HepG2 (cell line): Measurements from ENCODE around the gene MLC1. TPM values are rescaled to one million over a fixed set of nuclear protein-coding genes. Genes with fewer than 3 reads are reported as not detected.

Experiments
- ATAC-seq: fragments of 200-7000 bp; cut with Tn5 transposase; 3 replicates; pipeline ENCODE4 v1.9.1; 2020; ENCODE audit warnings: mild to moderate bottlenecking, moderate library complexity
- BruUV-seq: library from RNA; stranded (reverse); fragments of 400-500 nt; replicated peaks from 2 replicates; lab custom pipeline; 2021; lab: Mats Ljungman, UMichigan
- CTCF ChIA-PET: fragments of 300-600 bp; formaldehyde crosslinking; extraction: SDS; loops from one replicate; lab custom pipeline; 2021; ENCODE audit warnings: low total read pairs, inconsistent platforms, low intra/inter-chr PET ratio; lab: Yijun Ruan, JAX
- POLR2A ChIA-PET: fragments of 350-600 bp; sonication (Branson Sonifier 250); formaldehyde crosslinking; loops from one replicate; lab custom pipeline; 2020; ENCODE audit warnings: antibody characterized with exemption, inconsistent platforms; lab: Yijun Ruan, JAX
- DNase-seq: peaks from one replicate; pipeline ENCODE4 v3.0.0-alpha.2; 2015; ENCODE audit warnings: low spot score
- FAIRE-seq: peaks from 3 replicates; lab custom pipeline; 2011; peaks lifted over from hg19 to GRCh38; lab: Jason Lieb, UNC
- H2AFZ ChIP-seq: one replicate; pipeline ENCODE4 v1.6.1; 2011; ENCODE audit warnings: low read length, inconsistent platforms
- H3K27ac ChIP-seq: fragments of 300-600 bp; 3 replicates; pipeline ENCODE4 v1.8.0; 2011; ENCODE audit warnings: mixed run types, mild to moderate bottlenecking, mixed read lengths, low read length, inconsistent platforms; ENCODE audit not compliant: insufficient read depth; ENCODE audit errors: extremely low read length
- H3K27me3 ChIP-seq, 2 experiments: fragments of 200-600 bp in 1 of 2; 2 replicates in 1 of 2; 3 replicates in 1 of 2; pipeline versions ENCODE4 v1.6.0 to v1.8.0; 2011; ENCODE audit warnings: low read length in 2 of 2, mild to moderate bottlenecking in 2 of 2, moderate library complexity in 2 of 2, inconsistent platforms in 1 of 2; ENCODE audit not compliant: insufficient read depth in 2 of 2, control insufficient read depth in 1 of 2
- H3K36me3 ChIP-seq, 2 experiments: fragments of 200-600 bp in 1 of 2; replicated peaks in 1 of 2; 2 replicates in 1 of 2; 3 replicates in 1 of 2; pipeline versions ENCODE4 v1.5.1 to v1.8.0; 2011; ENCODE audit warnings: low read length in 2 of 2, inconsistent platforms in 1 of 2; ENCODE audit not compliant: insufficient read depth in 2 of 2, control insufficient read depth in 1 of 2
- H3K4me1 ChIP-seq: 2 replicates; pipeline ENCODE4 v1.5.1; 2012; ENCODE audit warnings: low read length, inconsistent platforms; ENCODE audit not compliant: insufficient read depth
- H3K4me2 ChIP-seq: 2 replicates; pipeline ENCODE4 v1.6.0; 2011; ENCODE audit warnings: low read depth, low read length, inconsistent platforms
- H3K4me3 ChIP-seq, 3 experiments: fragments of 200-600 bp in 1 of 3; sonication (generic), shearing (Covaris generic) in 1 of 3; replicated peaks in 1 of 3; 2 replicates each; pipeline ENCODE4 v1.5.1; 2011 to 2016; ENCODE audit warnings: low read length in 3 of 3, inconsistent platforms in 2 of 3, low read depth in 2 of 3, mild to moderate bottlenecking in 2 of 3, control low read depth in 1 of 3, mixed read lengths in 1 of 3; ENCODE audit not compliant: insufficient read depth in 1 of 3
- H3K79me2 ChIP-seq: one replicate; pipeline ENCODE4 v1.6.1; 2011; ENCODE audit warnings: low read length, inconsistent platforms; ENCODE audit not compliant: insufficient read depth
- H3K9ac ChIP-seq: 2 replicates; pipeline ENCODE4 v1.6.0; 2011; ENCODE audit warnings: mild to moderate bottlenecking, low read depth, low read length, inconsistent platforms; ENCODE audit not compliant: insufficient read depth
- H3K9me3 ChIP-seq: 2 replicates; pipeline ENCODE4 v1.5.1; 2012; ENCODE audit warnings: mild to moderate bottlenecking, low read length
- H4K20me1 ChIP-seq: 2 replicates; pipeline ENCODE4 v1.6.0; 2011; ENCODE audit warnings: inconsistent platforms, mild to moderate bottlenecking, low read length, moderate library complexity; ENCODE audit not compliant: insufficient read depth
- CCDC6 ChIP-seq: sonication (generic); formaldehyde crosslinking; IDR thresholded peaks from 2 replicates; pipeline ENCODE4 v1.8.1; 2022; ENCODE audit warnings: mild to moderate bottlenecking, missing genetic modification reagents, moderate library complexity
- MAF1 ChIP-seq: sonication (generic); formaldehyde crosslinking; IDR thresholded peaks from 2 replicates; pipeline ENCODE4 v1.5.0; 2020; ENCODE audit warnings: missing genetic modification reagents, borderline replicate concordance
- SMAD3 ChIP-seq: sonication (generic); formaldehyde crosslinking; IDR thresholded peaks from 2 replicates; pipeline ENCODE4 v1.4.0; 2020; ENCODE audit warnings: missing genetic modification reagents
- ZBTB2 ChIP-seq: sonication (generic); formaldehyde crosslinking; IDR thresholded peaks from 2 replicates; pipeline ENCODE4 v1.8.0; 2022; ENCODE audit warnings: low read depth, missing genetic modification reagents
- ZBTB20 ChIP-seq: sonication (generic); formaldehyde crosslinking; IDR thresholded peaks from 2 replicates; pipeline ENCODE4 v1.8.1; 2023; ENCODE audit warnings: missing genetic modification reagents, low read depth, mild to moderate bottlenecking, borderline replicate concordance
- ZNF598 ChIP-seq: sonication (generic); formaldehyde crosslinking; IDR thresholded peaks from 2 replicates; pipeline ENCODE4 v1.5.1; 2020; ENCODE audit warnings: mild to moderate bottlenecking, missing genetic modification reagents, borderline replicate concordance
- WGBS: methylation state at CpG from one replicate; pipeline ENCODE4 v1.1.6; 2017; ENCODE audit warnings: low lambda C conversion rate; 5-methylcytosine and 5-hydroxymethylcytosine counted together
- in situ Hi-C: cut with HindIII; loops from 2 replicates; pipeline ENCODE4 v1.10.0; 2017; ENCODE audit warnings: low pct_unique_long_range_greater_than_20kb; ENCODE audit not compliant: extremely low pct_ligation_motif_present
- intact Hi-C: fragments of 100-400 bp; cut with micrococcal nuclease; formaldehyde crosslinking; loops from one replicate; pipeline ENCODE4 v1.10.0; 2022; ENCODE audit not compliant: unreplicated experiment
- polyA plus RNA-seq, 8 experiments: library from polyadenylated mRNA; depleted of rRNA in 3 of 8; stranded (reverse) in 7 of 8; unstranded in 1 of 8; fragments of >200 nt; fragmentation: Illumina TruSeq in 4 of 8; extraction: Trizol in 4 of 8; gene quantifications; 2 replicates each; pipeline versions ENCODE4 v1.2.1 to v1.2.3, GENCODE V29; 2011 to 2016; ENCODE audit warnings: low read depth in 4 of 8, missing spikeins in 1 of 8, mixed read lengths in 1 of 8; ENCODE audit not compliant: insufficient read depth in 1 of 8
- total RNA-seq, 5 experiments: library from RNA; depleted of rRNA; stranded (reverse); fragments of >200 nt; fragmentation: Illumina TruSeq; extraction: Trizol; gene quantifications; 2 replicates each; pipeline ENCODE4 v1.2.3, GENCODE V29; 2016; ENCODE audit warnings: low read depth in 1 of 5

MLC1 gene
- total and polyA plus RNA-seq, 2 of the 13 experiments (the other 11 are each of a cell fraction or from before 2014, with no cell fraction given), result not detected

GRCh38 chr22:50035131-50035881 lies 49.9 kb downstream of the MLC1 start:
- Histone ChIP-seq H3K4me2 (no peak overlapping the region), H3K9me3 (no peaks in the 10 kb centered on the region), H2AFZ (no peak overlapping the region), H3K4me1 (no peaks in the 10 kb centered on the region), H3K27ac (no peak overlapping the region), H3K9ac (no peak overlapping the region), H3K27me3 (peaks cover 8 to 69% of the 10 kb centered on the region in 2 experiments), H3K4me3 (no peak overlapping the region), H3K79me2 (no peaks in the 10 kb centered on the region), H3K36me3 (no peaks in the 10 kb centered on the region), H4K20me1 (no peaks in the 10 kb centered on the region)
- WGBS, result 0% methylated on average over 3 of the region's 24 CpGs
- intact Hi-C loops, result loop anchor here (10.0 kb wide), 1 partner anchor 271 kb away; no protein-coding TSS in a partner anchor
- TF ChIP-seq MAF1 (CRISPR knock-in tag), result no peak
- TF ChIP-seq ZBTB2 (CRISPR knock-in tag), result no peak
- no peak for TF ChIP-seq ZBTB20 (CRISPR knock-in tag)
- TF ChIP-seq SMAD3 (CRISPR knock-in tag), result no peak
- no peak for TF ChIP-seq CCDC6 (CRISPR knock-in tag)
- TF ChIP-seq ZNF598 (CRISPR knock-in tag), result no peak
- ChIA-PET CTCF (no interaction called here), POLR2A (no interaction called here)
- no peak for DNase-seq
- ATAC-seq, result no peak
- FAIRE-seq, result no peak
- no TSS peak for BruUV-seq
- in situ Hi-C loops, result no loop called here
